OCI-LY7 (cell line): ENCODE data around the gene CELF4. TPM values are rescaled to one million over a fixed set of nuclear protein-coding genes. Genes with fewer than 3 reads are reported as not detected.

ENCODE experiments used
- BruUV-seq: library from RNA; stranded (reverse); fragments of 400-500 nt; replicated peaks from 2 replicates; lab custom pipeline; 2021; lab: Mats Ljungman, UMichigan
- CTCF ChIA-PET: fragments of 300-600 bp; sonication (Branson Sonifier 250); formaldehyde crosslinking; loops from one replicate; lab custom pipeline; 2022; ENCODE audit warnings: antibody characterized with exemption; ENCODE audit not compliant: unreplicated experiment; lab: Charles Lee
- POLR2A ChIA-PET: fragments of 300-600 bp; sonication (Branson Sonifier 250); formaldehyde crosslinking; loops from one replicate; lab custom pipeline; 2022; ENCODE audit warnings: antibody characterized with exemption; lab: Charles Lee
- DNase-seq: peaks from one replicate; pipeline ENCODE4 v3.0.0-alpha.2; 2015; ENCODE audit warnings: low spot score
- H2AFZ ChIP-seq: fragments of 200-600 bp; sonication (generic), shearing (Covaris generic); 2 replicates; pipeline ENCODE4 v1.6.1; 2014; ENCODE audit warnings: mild to moderate bottlenecking, antibody characterized with exemption, low read length, moderate library complexity
- H3K27ac ChIP-seq: fragments of 200-600 bp; sonication (generic); 2 replicates; pipeline ENCODE4 v1.5.1; 2014; ENCODE audit warnings: mixed run types, low read depth, mild to moderate bottlenecking, moderate library complexity, low read length, inconsistent platforms; ENCODE audit not compliant: poor library complexity, severe bottlenecking
- H3K36me3 ChIP-seq: fragments of 200-600 bp; sonication (generic); 2 replicates; pipeline ENCODE4 v1.6.1; 2014; ENCODE audit warnings: mild to moderate bottlenecking, antibody characterized with exemption, low read length, moderate library complexity, mixed read lengths; ENCODE audit not compliant: insufficient read depth
- H3K4me1 ChIP-seq: fragments of 200-600 bp; sonication (generic); 2 replicates; pipeline ENCODE4 v1.5.1; 2014; ENCODE audit warnings: mild to moderate bottlenecking, low read length; ENCODE audit not compliant: insufficient read depth, poor library complexity, severe bottlenecking
- H3K4me2 ChIP-seq: fragments of 200-600 bp; sonication (generic); 2 replicates; pipeline ENCODE4 v1.6.1; 2014; ENCODE audit warnings: mild to moderate bottlenecking, low read length
- H3K4me3 ChIP-seq: fragments of 200-600 bp; sonication (generic); 2 replicates; pipeline ENCODE4 v1.5.1; 2014; ENCODE audit warnings: mild to moderate bottlenecking, low read depth, low read length; ENCODE audit not compliant: poor library complexity, severe bottlenecking
- H3K79me2 ChIP-seq: fragments of 200-600 bp; sonication (generic); 2 replicates; pipeline ENCODE4 v1.6.1; 2016; ENCODE audit warnings: low read depth, mild to moderate bottlenecking, low read length, moderate library complexity, mixed read lengths; ENCODE audit not compliant: insufficient read depth
- H3K9me2 ChIP-seq: fragments of 200-600 bp; sonication (generic); 2 replicates; pipeline ENCODE4 v1.6.1; 2016; ENCODE audit warnings: mild to moderate bottlenecking, low read length, mixed read lengths; ENCODE audit not compliant: insufficient read depth
- H3K9me3 ChIP-seq: fragments of 200-600 bp; sonication (generic); 2 replicates; pipeline ENCODE4 v1.6.1; 2014; ENCODE audit warnings: mild to moderate bottlenecking, mixed run types, low read length, mixed read lengths
- H4K20me1 ChIP-seq: fragments of 200-600 bp; sonication (generic); 2 replicates; pipeline ENCODE4 v1.6.1; 2014; ENCODE audit warnings: mild to moderate bottlenecking, antibody characterized with exemption, low read length, moderate library complexity, mixed read lengths; ENCODE audit not compliant: insufficient read depth
- EZH2phosphoT487 ChIP-seq: fragments of 200-600 bp; sonication (generic); IDR thresholded peaks from 2 replicates; pipeline ENCODE4 v1.6.1; 2018; ENCODE audit warnings: low read depth, borderline replicate concordance, mild to moderate bottlenecking, mixed run types, antibody characterized with exemption, low read length, moderate library complexity, mixed read lengths
- intact Hi-C: fragments of 100-400 bp; cut with micrococcal nuclease; formaldehyde crosslinking; loops from one replicate; pipeline ENCODE4 v1.10.0; 2022; ENCODE audit not compliant: unreplicated experiment
- total RNA-seq, 2 experiments: library from RNA; depleted of rRNA in 1 of 2; stranded (reverse); fragments of >200 nt in 1 of 2; shearing (Covaris generic) in 1 of 2; gene quantifications; 2 replicates each; pipeline ENCODE4 v1.2.3, GENCODE V29; 2014 to 2022
- TF ChIP-seq, protein P1 (sequence below): fragments of 200-600 bp; sonication (generic); conservative IDR thresholded peaks from 2 replicates; pipeline ENCODE4 v1.5.1; 2014; ENCODE audit warnings: mild to moderate bottlenecking, antibody characterized with exemption, low read length, moderate library complexity, mixed read lengths

CELF4 gene
- total RNA-seq, 2 experiments from 2014 or later = not detected

DNA sequence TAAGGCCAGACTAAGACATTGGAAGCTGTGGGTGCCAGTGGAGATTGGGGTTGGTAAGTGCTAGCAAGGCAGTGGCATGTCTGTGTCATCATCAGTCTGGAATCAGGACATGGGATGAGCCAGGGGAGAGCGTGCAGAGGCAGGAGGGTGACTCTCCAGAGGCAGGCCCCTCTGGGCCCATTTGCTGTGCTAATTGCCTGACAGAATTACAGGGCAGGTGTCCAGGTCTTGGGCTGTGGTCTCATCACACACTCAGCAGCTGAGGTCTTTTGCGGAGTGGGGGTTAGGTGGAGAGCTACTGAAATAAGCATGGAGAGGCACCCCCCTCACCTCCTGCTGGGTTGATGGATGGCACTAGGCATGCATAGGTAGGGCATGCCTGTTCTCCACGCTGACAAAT is 57.4 kb downstream of the CELF4 start:
- H3K27ac ChIP-seq = no peak overlapping the region
- POLR2A ChIA-PET = interaction anchor here (0.6 kb wide), 1 partner anchor 62 kb away, joined by 3 read pairs; no protein-coding TSS in a partner anchor
- no peak overlapping the region for H2AFZ ChIP-seq
- intact Hi-C loops = no loop called here
- H3K4me2 ChIP-seq = no peak overlapping the region
- no peaks in the 10 kb centered on the region for H3K9me2 ChIP-seq
- no TSS peak for BruUV-seq
- no peaks in the 10 kb centered on the region for H3K36me3 ChIP-seq
- no peak for DNase-seq
- H3K79me2 ChIP-seq = no peaks in the 10 kb centered on the region
- H3K4me3 ChIP-seq = no peak overlapping the region
- no peaks in the 10 kb centered on the region for H3K9me3 ChIP-seq
- no peaks in the 10 kb centered on the region for H4K20me1 ChIP-seq
- CTCF ChIA-PET = no interaction called here
- TF ChIP-seq, protein P1, sequence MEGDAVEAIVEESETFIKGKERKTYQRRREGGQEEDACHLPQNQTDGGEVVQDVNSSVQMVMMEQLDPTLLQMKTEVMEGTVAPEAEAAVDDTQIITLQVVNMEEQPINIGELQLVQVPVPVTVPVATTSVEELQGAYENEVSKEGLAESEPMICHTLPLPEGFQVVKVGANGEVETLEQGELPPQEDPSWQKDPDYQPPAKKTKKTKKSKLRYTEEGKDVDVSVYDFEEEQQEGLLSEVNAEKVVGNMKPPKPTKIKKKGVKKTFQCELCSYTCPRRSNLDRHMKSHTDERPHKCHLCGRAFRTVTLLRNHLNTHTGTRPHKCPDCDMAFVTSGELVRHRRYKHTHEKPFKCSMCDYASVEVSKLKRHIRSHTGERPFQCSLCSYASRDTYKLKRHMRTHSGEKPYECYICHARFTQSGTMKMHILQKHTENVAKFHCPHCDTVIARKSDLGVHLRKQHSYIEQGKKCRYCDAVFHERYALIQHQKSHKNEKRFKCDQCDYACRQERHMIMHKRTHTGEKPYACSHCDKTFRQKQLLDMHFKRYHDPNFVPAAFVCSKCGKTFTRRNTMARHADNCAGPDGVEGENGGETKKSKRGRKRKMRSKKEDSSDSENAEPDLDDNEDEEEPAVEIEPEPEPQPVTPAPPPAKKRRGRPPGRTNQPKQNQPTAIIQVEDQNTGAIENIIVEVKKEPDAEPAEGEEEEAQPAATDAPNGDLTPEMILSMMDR = no peak
- TF ChIP-seq EZH2phosphoT487 = no peak
- H3K4me1 ChIP-seq = no peaks in the 10 kb centered on the region

DNA sequence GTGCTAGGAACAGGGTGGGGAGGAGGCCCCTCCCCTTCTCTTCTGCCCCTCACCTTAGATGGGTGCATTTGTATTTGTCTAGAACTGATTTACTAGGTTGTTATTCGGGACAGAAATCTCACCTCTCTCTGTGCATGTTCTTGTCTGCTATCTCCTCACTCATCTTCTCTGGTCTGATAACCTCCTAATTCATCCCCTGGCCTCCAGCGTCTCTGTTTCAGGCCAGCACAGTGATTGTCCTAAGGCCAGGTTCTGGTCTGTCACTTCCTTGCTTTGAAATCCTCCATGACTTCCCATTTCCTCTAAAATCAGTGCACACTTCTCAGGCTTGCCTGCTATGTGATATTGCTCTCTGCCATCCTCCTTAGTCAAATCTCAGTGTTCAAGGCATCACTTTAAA is 58.4 kb downstream of the CELF4 start:
- H3K4me2 ChIP-seq = no peak overlapping the region
- H3K4me1 ChIP-seq = no peaks in the 10 kb centered on the region
- H3K9me2 ChIP-seq = no peaks in the 10 kb centered on the region
- CTCF ChIA-PET = no interaction called here
- no peaks in the 10 kb centered on the region for H4K20me1 ChIP-seq
- no peaks in the 10 kb centered on the region for H3K9me3 ChIP-seq
- H2AFZ ChIP-seq = no peak overlapping the region
- POLR2A ChIA-PET = no interaction called here
- no peaks in the 10 kb centered on the region for H3K79me2 ChIP-seq
- TF ChIP-seq EZH2phosphoT487 = no peak
- TF ChIP-seq, protein P1 = no peak
- DNase-seq = no peak
- intact Hi-C loops = no loop called here
- H3K36me3 ChIP-seq = no peaks in the 10 kb centered on the region
- H3K4me3 ChIP-seq = no peak overlapping the region
- no TSS peak for BruUV-seq
- H3K27ac ChIP-seq = no peak overlapping the region

GRCh38 chr18:37506001-37506400 is 59.6 kb downstream of the CELF4 start:
- Histone ChIP-seq H3K79me2 (no peaks in the 10 kb centered on the region), H3K4me3 (no peak overlapping the region), H3K9me3 (no peaks in the 10 kb centered on the region), H3K27ac (no peak overlapping the region), H3K9me2 (no peaks in the 10 kb centered on the region), H3K36me3 (no peaks in the 10 kb centered on the region), H2AFZ (no peak overlapping the region), H4K20me1 (no peaks in the 10 kb centered on the region), H3K4me2 (no peak overlapping the region), H3K4me1 (no peaks in the 10 kb centered on the region)
- TF ChIP-seq, protein P1 = no peak
- no peak for TF ChIP-seq EZH2phosphoT487
- no TSS peak for BruUV-seq
- CTCF ChIA-PET = no interaction called here
- POLR2A ChIA-PET = no interaction called here
- intact Hi-C loops = no loop called here
- DNase-seq = no peak
